ENCODE measurements around the gene LRBA. TPM values are rescaled to one million over a fixed set of nuclear protein-coding genes. Genes with fewer than 3 reads are reported as not detected.

Gene LRBA
- total RNA-seq, 2 donors from 2014 or later, result 55.5 to 77.7 TPM

- H3K27me3 ChIP-seq, result no peaks in the 10 kb centered on the region
- H3K9me3 ChIP-seq, result no peaks in the 10 kb centered on the region
- no peak for DNase-seq
- TF ChIP-seq, protein P1, sequence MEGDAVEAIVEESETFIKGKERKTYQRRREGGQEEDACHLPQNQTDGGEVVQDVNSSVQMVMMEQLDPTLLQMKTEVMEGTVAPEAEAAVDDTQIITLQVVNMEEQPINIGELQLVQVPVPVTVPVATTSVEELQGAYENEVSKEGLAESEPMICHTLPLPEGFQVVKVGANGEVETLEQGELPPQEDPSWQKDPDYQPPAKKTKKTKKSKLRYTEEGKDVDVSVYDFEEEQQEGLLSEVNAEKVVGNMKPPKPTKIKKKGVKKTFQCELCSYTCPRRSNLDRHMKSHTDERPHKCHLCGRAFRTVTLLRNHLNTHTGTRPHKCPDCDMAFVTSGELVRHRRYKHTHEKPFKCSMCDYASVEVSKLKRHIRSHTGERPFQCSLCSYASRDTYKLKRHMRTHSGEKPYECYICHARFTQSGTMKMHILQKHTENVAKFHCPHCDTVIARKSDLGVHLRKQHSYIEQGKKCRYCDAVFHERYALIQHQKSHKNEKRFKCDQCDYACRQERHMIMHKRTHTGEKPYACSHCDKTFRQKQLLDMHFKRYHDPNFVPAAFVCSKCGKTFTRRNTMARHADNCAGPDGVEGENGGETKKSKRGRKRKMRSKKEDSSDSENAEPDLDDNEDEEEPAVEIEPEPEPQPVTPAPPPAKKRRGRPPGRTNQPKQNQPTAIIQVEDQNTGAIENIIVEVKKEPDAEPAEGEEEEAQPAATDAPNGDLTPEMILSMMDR (IDR thresholded peaks at IDR 0.05), result no peak
- intact Hi-C loops (cut with DNase I), result no loop called here
- H3K4me1 ChIP-seq, result no peaks in the 10 kb centered on the region
- no peak overlapping the region for H3K4me3 ChIP-seq
- H3K9ac ChIP-seq (ENCODE audit: low read depth in 2 of 2, low read length in 2 of 2), result no peak overlapping the region
- H3K27ac ChIP-seq, result no peak overlapping the region
- H3K36me3 ChIP-seq, result no peaks in the 10 kb centered on the region
Observed at GRCh38 chr4:150482581-150482980, 532.5 kb downstream of the LRBA start.

GRCh38 chr4:150479657-150480056 is 535.4 kb downstream of the LRBA start:
- DNase-seq, result no peak
- Histone ChIP-seq H3K27ac (no peak overlapping the region), H3K9me3 (no peaks in the 10 kb centered on the region), H3K9ac (ENCODE audit: low read depth in 2 of 2, low read length in 2 of 2) (no peak overlapping the region), H3K27me3 (no peaks in the 10 kb centered on the region), H3K4me3 (no peak overlapping the region), H3K36me3 (no peaks in the 10 kb centered on the region), H3K4me1 (no peaks in the 10 kb centered on the region)
- TF ChIP-seq, protein P1 (IDR thresholded peaks at IDR 0.05), result no peak
- intact Hi-C loops (cut with DNase I), result no loop called here

GRCh38 chr4:150477869-150478268 is 537.2 kb downstream of the LRBA start:
- Histone ChIP-seq H3K27me3 (no peaks in the 10 kb centered on the region), H3K9me3 (no peaks in the 10 kb centered on the region), H3K36me3 (no peaks in the 10 kb centered on the region), H3K27ac (no peak overlapping the region), H3K9ac (ENCODE audit: low read depth in 2 of 2, low read length in 2 of 2) (no peak overlapping the region), H3K4me3 (no peak overlapping the region), H3K4me1 (no peaks in the 10 kb centered on the region)
- DNase-seq, result no peak
- TF ChIP-seq, protein P1 (IDR thresholded peaks at IDR 0.05), result no peak
- intact Hi-C loops (cut with DNase I), result no loop called here

- Histone ChIP-seq H3K4me3 (no peak overlapping the region), H3K36me3 (no peaks in the 10 kb centered on the region), H3K27ac (no peak overlapping the region), H3K9me3 (no peaks in the 10 kb centered on the region), H3K9ac (ENCODE audit: low read depth in 2 of 2, low read length in 2 of 2) (no peak overlapping the region), H3K4me1 (no peaks in the 10 kb centered on the region), H3K27me3 (no peaks in the 10 kb centered on the region)
- TF ChIP-seq, protein P1 (IDR thresholded peaks at IDR 0.05), result no peak
- DNase-seq, result no peak
- intact Hi-C loops (cut with DNase I), result no loop called here
Observed at GRCh38 chr4:150476776-150477175, 538.3 kb downstream of the LRBA start.

- TF ChIP-seq, protein P1 (IDR thresholded peaks at IDR 0.05), result no peak
- Histone ChIP-seq H3K9me3 (no peaks in the 10 kb centered on the region), H3K27ac (no peak overlapping the region), H3K36me3 (no peaks in the 10 kb centered on the region), H3K4me3 (no peak overlapping the region), H3K27me3 (no peaks in the 10 kb centered on the region), H3K4me1 (no peaks in the 10 kb centered on the region), H3K9ac (ENCODE audit: low read depth in 2 of 2, low read length in 2 of 2) (no peak overlapping the region)
- intact Hi-C loops (cut with DNase I), result no loop called here
- DNase-seq, result no peak
Observed at GRCh38 chr4:150475763-150476162, 539.3 kb downstream of the LRBA start.

GRCh38 chr4:150464523-150464922 is 550.6 kb downstream of the LRBA start:
- TF ChIP-seq, protein P1 (IDR thresholded peaks at IDR 0.05), result no peak
- Histone ChIP-seq H3K4me1 (no peaks in the 10 kb centered on the region), H3K4me3 (no peak overlapping the region), H3K27me3 (no peaks in the 10 kb centered on the region), H3K36me3 (no peaks in the 10 kb centered on the region), H3K9ac (ENCODE audit: low read depth in 2 of 2, low read length in 2 of 2) (no peak overlapping the region), H3K9me3 (no peaks in the 10 kb centered on the region), H3K27ac (no peak overlapping the region)
- intact Hi-C loops (cut with DNase I), result no loop called here
- no peak for DNase-seq

Data from colonic mucosa (tissue), 4 donors.